OCI-LY1 (cell line): Measurements from ENCODE around the gene TTC28.

Experiments
- H2AFZ ChIP-seq: fragments of 200-600 bp; sonication (generic), shearing (Covaris generic); 2 replicates; pipeline ENCODE4 v1.6.0; 2014; ENCODE audit warnings: antibody characterized with exemption, mild to moderate bottlenecking, low read length
- H3F3A ChIP-seq: fragments of 200-600 bp; sonication (generic), shearing (Covaris generic); 2 replicates; pipeline ENCODE4 v1.6.0; 2014; ENCODE audit warnings: mild to moderate bottlenecking, antibody characterized with exemption, low read length, moderate library complexity; ENCODE audit not compliant: insufficient read depth
- H3K27ac ChIP-seq: fragments of 200-600 bp; sonication (generic); 2 replicates; pipeline ENCODE4 v1.5.1; 2014; ENCODE audit warnings: low read length, mixed run types, mild to moderate bottlenecking, low read depth; ENCODE audit not compliant: poor library complexity, severe bottlenecking
- H3K27me3 ChIP-seq: fragments of 200-600 bp; sonication (generic); 2 replicates; pipeline ENCODE4 v1.6.0; 2014; ENCODE audit warnings: antibody characterized with exemption, mild to moderate bottlenecking, low read length, moderate library complexity; ENCODE audit not compliant: insufficient read depth
- H3K36me3 ChIP-seq: fragments of 200-600 bp; sonication (generic); 2 replicates; pipeline ENCODE4 v1.6.1; 2014; ENCODE audit warnings: mild to moderate bottlenecking, antibody characterized with exemption, low read length, moderate library complexity, mixed read lengths; ENCODE audit not compliant: insufficient read depth
- H3K4me1 ChIP-seq: fragments of 200-600 bp; sonication (generic); 2 replicates; pipeline ENCODE4 v1.5.1; 2014; ENCODE audit warnings: mild to moderate bottlenecking, low read length, moderate library complexity; ENCODE audit not compliant: insufficient read depth, severe bottlenecking
- H3K4me2 ChIP-seq: fragments of 200-600 bp; sonication (generic), shearing (Covaris generic); 2 replicates; pipeline ENCODE4 v1.6.1; 2014; ENCODE audit warnings: low read length
- H3K4me3 ChIP-seq: fragments of 200-600 bp; sonication (generic); 2 replicates; pipeline ENCODE4 v1.5.1; 2014; ENCODE audit warnings: low read length, low read depth, mild to moderate bottlenecking, mixed read lengths; ENCODE audit not compliant: poor library complexity, severe bottlenecking
- H3K79me2 ChIP-seq: fragments of 200-600 bp; shearing (Covaris generic); 2 replicates; pipeline ENCODE4 v1.6.1; 2016; ENCODE audit warnings: mixed run types, low read length, mixed read lengths; ENCODE audit not compliant: insufficient read depth
- H3K9ac ChIP-seq: fragments of 200-600 bp; sonication (generic), shearing (Covaris generic); 2 replicates; pipeline ENCODE4 v1.6.1; 2014; ENCODE audit warnings: mild to moderate bottlenecking, low read length, mixed read lengths
- H3K9me2 ChIP-seq: fragments of 200-600 bp; sonication (generic), shearing (Covaris generic); 2 replicates; pipeline ENCODE4 v1.6.1; 2014; ENCODE audit warnings: low read depth, mild to moderate bottlenecking, low read length, mixed read lengths
- H3K9me3 ChIP-seq: fragments of 200-600 bp; shearing (Covaris generic); 2 replicates; pipeline ENCODE4 v1.6.1; 2014; ENCODE audit warnings: low read length, mixed read lengths
- H4K20me1 ChIP-seq: fragments of 200-600 bp; sonication (generic), shearing (Covaris generic); 2 replicates; pipeline ENCODE4 v1.6.0; 2016; ENCODE audit warnings: mild to moderate bottlenecking, low read length; ENCODE audit not compliant: insufficient read depth
- CTCF ChIP-seq: fragments of 200-600 bp; sonication (generic), shearing (Covaris generic); IDR thresholded peaks from 2 replicates; pipeline ENCODE4 v1.5.1; 2017; ENCODE audit warnings: mild to moderate bottlenecking, antibody characterized with exemption, low read length, moderate library complexity, mixed read lengths
- EZH2 ChIP-seq: fragments of 200-600 bp; sonication (generic), shearing (Covaris generic); IDR thresholded peaks from 2 replicates; pipeline ENCODE4 v1.8.0; 2017; ENCODE audit warnings: borderline replicate concordance, mixed run types, mild to moderate bottlenecking, antibody characterized with exemption, low read length, moderate library complexity, mixed read lengths

TTC28 gene

GRCh38 chr22:27988704-27989103, 690.9 kb downstream of the TTC28 start:
- H4K20me1 ChIP-seq = no peaks in the 10 kb centered on the region
- H3K27ac ChIP-seq = no peak overlapping the region
- peaks cover 22% of the 10 kb centered on the region for H3K4me1 ChIP-seq
- H3K9ac ChIP-seq = no peak overlapping the region
- no peaks in the 10 kb centered on the region for H3K79me2 ChIP-seq
- H3K27me3 ChIP-seq = no peaks in the 10 kb centered on the region; the same call in 1 of the 2 replicates
- no peaks in the 10 kb centered on the region for H3K9me2 ChIP-seq
- H3F3A ChIP-seq = no peaks in the 10 kb centered on the region
- no peak for TF ChIP-seq CTCF
- no peak for TF ChIP-seq EZH2
- no peaks in the 10 kb centered on the region for H3K36me3 ChIP-seq
- H2AFZ ChIP-seq = no peak overlapping the region
- no peak overlapping the region for H3K4me3 ChIP-seq
- H3K4me2 ChIP-seq = no peak overlapping the region
- H3K9me3 ChIP-seq = no peaks in the 10 kb centered on the region

GRCh38 chr22:27987557-27987956, 692.1 kb downstream of the TTC28 start:
- no peak for TF ChIP-seq EZH2
- TF ChIP-seq CTCF = no peak
- no peak overlapping the region for H3K4me2 ChIP-seq
- H3K4me1 ChIP-seq = peaks cover 19% of the 10 kb centered on the region
- no peaks in the 10 kb centered on the region for H3K9me2 ChIP-seq
- no peaks in the 10 kb centered on the region for H3K36me3 ChIP-seq
- H2AFZ ChIP-seq = no peak overlapping the region
- H3K27me3 ChIP-seq = no peaks in the 10 kb centered on the region; the same call in 1 of the 2 replicates
- H3K9ac ChIP-seq = no peak overlapping the region
- H3K9me3 ChIP-seq = no peaks in the 10 kb centered on the region
- H3K79me2 ChIP-seq = no peaks in the 10 kb centered on the region
- no peaks in the 10 kb centered on the region for H4K20me1 ChIP-seq
- H3F3A ChIP-seq = no peaks in the 10 kb centered on the region
- no peak overlapping the region for H3K27ac ChIP-seq
- no peak overlapping the region for H3K4me3 ChIP-seq

GRCh38 chr22:27986937-27987336, 692.7 kb downstream of the TTC28 start:
- H3K4me2 ChIP-seq = no peak overlapping the region
- no peaks in the 10 kb centered on the region for H3K36me3 ChIP-seq
- peaks cover 12% of the 10 kb centered on the region for H3K4me1 ChIP-seq
- H2AFZ ChIP-seq = no peak overlapping the region
- TF ChIP-seq CTCF (no peak), EZH2 (no peak)
- no peak overlapping the region for H3K27ac ChIP-seq
- no peaks in the 10 kb centered on the region for H3K9me3 ChIP-seq
- H3K9ac ChIP-seq = no peak overlapping the region
- H3K79me2 ChIP-seq = no peaks in the 10 kb centered on the region
- H4K20me1 ChIP-seq = no peaks in the 10 kb centered on the region
- H3F3A ChIP-seq = no peaks in the 10 kb centered on the region
- no peaks in the 10 kb centered on the region for H3K9me2 ChIP-seq
- H3K4me3 ChIP-seq = no peak overlapping the region
- H3K27me3 ChIP-seq = no peaks in the 10 kb centered on the region; the same call in 1 of the 2 replicates
